ENCODE data around the gene GNG14. TPM values are rescaled to one million over a fixed set of nuclear protein-coding genes. Genes with fewer than 3 reads are reported as not detected.
"Not testable (repeated sequence)": the region's sequence is repeated elsewhere in the genome, so short reads cannot be mapped to it uniquely, and the experiment has no call there.

Gene GNG14
- not detected for total RNA-seq

DNA sequence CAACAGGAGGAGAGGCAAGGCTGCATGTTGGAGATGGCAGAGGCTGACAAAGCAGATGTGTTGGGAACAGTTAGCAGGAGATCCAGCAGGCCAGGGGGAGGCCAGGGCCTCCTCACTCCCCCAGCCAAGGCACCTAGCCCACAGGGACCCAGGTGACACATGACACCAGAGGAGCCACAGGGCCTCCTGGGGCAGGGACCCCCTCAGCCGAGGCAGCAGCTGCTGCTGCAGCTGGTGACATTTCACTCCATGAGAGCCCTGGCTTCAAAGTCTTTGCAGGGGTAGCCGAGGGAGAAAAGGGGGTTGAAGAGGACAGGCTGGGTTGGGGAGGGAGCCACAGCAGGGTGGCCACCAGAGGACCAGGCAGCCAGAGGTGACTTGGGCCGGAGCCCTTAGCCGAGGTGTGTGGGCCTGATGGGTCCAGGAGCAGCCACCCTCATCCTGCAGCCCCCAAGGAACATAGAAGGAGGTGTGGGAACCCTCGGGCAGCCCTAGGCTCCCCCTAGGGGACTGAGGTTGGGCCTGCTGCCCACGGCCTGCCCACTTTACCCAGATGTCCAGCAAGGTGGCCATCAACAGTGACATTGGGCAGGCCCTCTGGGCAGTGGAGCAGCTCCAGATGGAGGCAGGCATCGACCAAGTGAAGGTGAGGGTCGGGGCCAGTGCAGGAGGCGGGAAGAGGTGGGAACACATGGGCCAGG is at the start of gene GNG14:
GNG14 (plus strand) TSS at position 503 of the 701 bp plus-strand sequence; CDS start at position 554, 51 bp downstream.
- Mint-ChIP-seq H3K9me3 (no peaks in the 10 kb centered on the region), H3K27ac (no peak within 1 kb of the TSS), H3K4me1 (no peaks in the 10 kb centered on the region), H3K36me3 (ENCODE audit: low read depth) (no peaks in the 10 kb centered on the region), H3K4me3 (no peak within 1 kb of the TSS), H3K27me3 (no peaks in the 10 kb centered on the region)
- no peak for ATAC-seq (replicated peaks)

DNA sequence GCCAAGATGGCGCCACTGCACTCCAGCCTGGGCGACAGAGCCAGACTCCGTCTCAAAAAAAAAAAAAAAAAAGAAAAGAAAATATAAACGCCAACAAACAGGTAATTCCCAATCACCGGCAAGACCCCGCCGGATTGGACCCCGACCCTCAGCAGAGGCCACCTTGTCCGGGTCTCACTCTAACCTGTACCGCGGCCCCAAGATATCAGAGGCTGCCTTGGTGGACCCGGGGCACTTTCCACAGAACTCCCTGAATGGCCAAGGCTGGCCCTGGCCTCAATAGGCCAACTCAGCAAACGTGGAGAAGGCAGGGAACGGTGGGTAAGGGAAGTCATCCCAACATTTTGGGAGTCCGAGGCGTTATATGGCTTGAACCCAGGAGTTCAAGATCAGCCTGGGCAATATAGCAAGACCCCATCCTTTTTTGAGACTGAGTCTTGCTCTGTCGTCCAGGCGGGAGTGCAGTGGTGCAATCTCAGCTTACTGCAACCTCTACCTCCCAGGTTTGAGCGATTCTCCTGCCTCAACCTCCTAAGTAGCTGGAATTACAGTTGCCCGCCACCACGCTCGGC is 49.1 kb upstream of the GNG14 start:
- no peaks in the 10 kb centered on the region for H3K9me3 Mint-ChIP-seq
- no peaks in the 10 kb centered on the region for H3K27me3 Mint-ChIP-seq
- H3K4me3 Mint-ChIP-seq = no peak overlapping the region
- no peak overlapping the region for H3K27ac Mint-ChIP-seq
- no peak for ATAC-seq (replicated peaks)
- H3K36me3 Mint-ChIP-seq (ENCODE audit: low read depth) = peaks cover 12% of the 10 kb centered on the region
- H3K4me1 Mint-ChIP-seq = peaks cover 5% of the 10 kb centered on the region

DNA sequence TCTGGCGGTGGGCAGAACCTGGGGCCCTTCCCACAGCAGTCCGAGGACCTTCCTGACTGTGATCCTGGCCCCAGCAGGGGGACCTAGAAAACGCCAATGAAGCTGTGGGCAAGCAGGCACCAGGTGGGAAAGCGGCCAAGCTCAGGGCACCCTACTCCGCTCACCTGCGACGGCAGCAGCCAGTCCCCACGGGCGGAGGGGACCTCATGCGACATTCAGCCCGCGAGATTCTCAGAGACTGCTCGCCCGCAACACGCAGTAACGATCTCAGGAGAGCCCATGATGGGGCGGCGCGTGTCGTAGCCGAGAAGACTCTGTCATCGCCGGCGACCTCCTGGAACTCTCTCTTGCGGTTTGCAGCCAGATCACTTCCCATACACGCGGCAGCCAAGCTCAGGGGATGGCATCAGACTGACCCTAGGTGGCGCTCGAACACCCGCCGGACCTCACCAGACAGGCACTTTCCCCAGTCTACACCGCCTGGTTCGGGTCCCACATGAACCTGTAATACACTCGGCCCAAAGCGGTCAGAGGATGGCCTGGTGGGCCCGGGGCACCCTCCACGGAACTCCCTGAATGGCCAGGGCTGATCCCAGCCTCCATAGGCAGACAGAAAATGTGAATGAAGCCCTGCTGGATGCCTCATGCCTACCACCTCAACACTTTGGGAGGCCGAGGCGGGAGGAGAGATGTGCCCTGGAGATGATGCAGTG is 47.7 kb upstream of the GNG14 start:
- Mint-ChIP-seq H3K27me3 (no peaks in the 10 kb centered on the region), H3K27ac (peak overlapping the region; percentile 69), H3K4me1 (peaks cover 3% of the 10 kb centered on the region), H3K9me3 (no peaks in the 10 kb centered on the region), H3K36me3 (ENCODE audit: low read depth) (peaks cover 15% of the 10 kb centered on the region), H3K4me3 (peak overlapping the region; percentile 69)
- ATAC-seq (replicated peaks) = peak; percentile 96

DNA sequence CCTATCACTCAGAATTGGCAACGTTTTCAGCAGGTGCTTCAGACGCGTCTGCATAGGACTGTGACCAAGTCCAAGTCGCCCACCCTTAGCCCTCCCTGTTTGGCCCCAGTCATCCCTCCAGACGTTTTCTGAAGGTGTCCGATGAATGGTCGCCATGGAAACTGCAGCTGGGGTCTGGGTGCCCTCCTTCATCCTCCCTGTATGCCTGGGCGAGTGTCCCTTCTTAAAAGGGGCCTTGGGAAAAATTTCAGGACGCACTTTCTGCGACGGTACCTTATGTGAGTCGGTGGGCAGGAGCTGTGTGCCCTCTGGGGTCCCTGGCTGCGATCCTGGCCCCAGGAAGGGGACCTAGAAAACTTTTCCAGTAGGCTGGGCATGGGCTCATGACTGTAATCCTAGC is 46.3 kb upstream of the GNG14 start:
- Mint-ChIP-seq H3K27me3 (no peaks in the 10 kb centered on the region), H3K27ac (no peak overlapping the region), H3K4me1 (no peaks in the 10 kb centered on the region), H3K9me3 (no peaks in the 10 kb centered on the region), H3K4me3 (peak overlapping the region; percentile 20), H3K36me3 (ENCODE audit: low read depth) (peaks cover 20% of the 10 kb centered on the region)
- no peak for ATAC-seq (replicated peaks)

DNA sequence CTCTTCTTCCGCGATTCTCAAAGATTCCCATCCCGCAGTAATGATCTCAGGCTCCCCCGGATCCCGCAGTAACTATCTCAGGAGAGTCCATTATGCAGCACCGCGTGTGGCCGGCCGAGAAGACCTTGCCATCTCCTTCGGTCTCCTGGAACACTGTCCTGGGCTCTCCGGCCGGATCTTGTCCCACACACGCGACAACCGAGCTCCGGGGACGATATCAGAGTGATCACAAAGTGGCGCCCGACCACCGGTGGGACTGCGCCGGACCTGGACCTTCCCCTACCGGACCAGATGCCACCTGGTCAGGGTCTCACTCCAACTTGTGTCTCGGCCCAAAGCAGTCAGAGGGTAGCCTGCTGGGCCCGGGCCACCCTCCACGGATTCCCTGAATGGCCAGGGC is 45.3 kb upstream of the GNG14 start:
- Mint-ChIP-seq H3K27ac (no peak overlapping the region), H3K9me3 (no peaks in the 10 kb centered on the region), H3K36me3 (ENCODE audit: low read depth) (peaks cover 30% of the 10 kb centered on the region), H3K4me3 (no peak overlapping the region), H3K4me1 (no peaks in the 10 kb centered on the region), H3K27me3 (no peaks in the 10 kb centered on the region)
- ATAC-seq (replicated peaks) = no peak

DNA sequence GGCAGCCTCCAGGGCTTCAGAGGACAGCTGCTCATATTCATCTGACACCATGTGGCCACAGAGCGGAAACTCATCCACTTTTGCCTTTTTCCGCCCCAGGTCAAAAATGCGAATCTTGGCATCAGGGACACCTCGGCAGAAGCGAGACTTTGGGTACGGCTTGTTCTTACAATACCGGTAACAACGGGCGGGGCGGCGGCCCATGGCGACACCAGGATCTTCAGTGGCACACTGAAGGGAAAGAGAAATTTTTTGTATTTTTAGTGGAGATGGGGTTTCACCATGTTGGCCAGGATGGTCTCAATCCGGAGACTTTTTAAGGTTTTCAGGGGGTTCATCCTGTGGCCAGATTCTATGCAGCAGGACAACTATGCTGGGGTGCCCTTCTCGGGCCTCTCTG is 44.1 kb upstream of the GNG14 start:
- peaks cover 34% of the 10 kb centered on the region for H3K36me3 Mint-ChIP-seq (ENCODE audit: low read depth)

DNA sequence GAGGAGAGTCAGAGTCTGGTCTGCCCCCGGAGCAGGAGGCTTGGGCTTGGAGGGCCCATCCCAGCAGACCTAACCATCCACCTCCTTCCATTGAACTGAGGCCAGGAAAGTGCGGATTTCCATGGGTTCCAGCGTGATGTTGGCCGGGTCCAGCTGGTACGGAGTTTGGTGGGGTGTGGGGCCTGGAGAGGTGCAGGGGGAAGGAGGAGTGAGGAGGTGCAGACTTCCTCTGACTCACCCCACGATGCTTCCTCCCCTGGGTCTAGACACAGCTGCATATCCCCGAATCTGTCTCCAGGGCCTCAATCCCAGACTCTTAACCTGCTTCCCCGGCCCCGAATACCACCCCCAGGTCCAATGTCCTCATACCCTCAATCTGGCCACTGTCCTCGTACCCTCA is 41.2 kb upstream of the GNG14 start:
- H3K27me3 Mint-ChIP-seq = no peaks in the 10 kb centered on the region
- no peaks in the 10 kb centered on the region for H3K4me1 Mint-ChIP-seq
- no peak overlapping the region for H3K27ac Mint-ChIP-seq
- H3K36me3 Mint-ChIP-seq (ENCODE audit: low read depth) = peaks cover 56% of the 10 kb centered on the region
- no peaks in the 10 kb centered on the region for H3K9me3 Mint-ChIP-seq
- ATAC-seq (replicated peaks) = no peak
- H3K4me3 Mint-ChIP-seq = no peak overlapping the region

More for the DNA sequence above, 44.1 kb upstream of the GNG14 start:
- H3K4me1 Mint-ChIP-seq; H3K27me3 Mint-ChIP-seq; H3K4me3 Mint-ChIP-seq; H3K27ac Mint-ChIP-seq; H3K9me3 Mint-ChIP-seq; ATAC-seq (replicated peaks): not testable (repeated sequence)

DNA sequence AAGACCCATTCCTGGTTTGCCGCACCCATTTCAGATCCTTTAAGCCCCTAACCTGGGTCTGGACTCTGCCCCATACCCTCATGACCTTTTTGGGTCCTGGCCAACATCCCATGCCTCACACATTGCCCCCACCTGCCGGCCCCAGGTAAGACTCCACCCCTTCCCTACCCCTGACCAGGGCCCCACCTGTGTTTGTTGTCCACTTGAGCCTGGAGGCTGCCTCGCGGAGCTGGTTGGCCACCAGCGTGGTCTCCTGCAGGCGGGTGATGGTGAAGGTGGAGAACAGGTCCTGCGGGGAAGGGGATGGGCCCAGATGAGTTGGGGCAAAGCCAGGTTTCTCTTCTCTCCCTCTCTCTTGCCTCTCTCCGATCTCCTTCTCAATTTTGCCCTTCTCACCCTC is 40.8 kb upstream of the GNG14 start:
- ATAC-seq (replicated peaks) = no peak
- Mint-ChIP-seq H3K27me3 (no peaks in the 10 kb centered on the region), H3K4me3 (no peak overlapping the region), H3K4me1 (no peaks in the 10 kb centered on the region), H3K36me3 (ENCODE audit: low read depth) (peaks cover 61% of the 10 kb centered on the region), H3K27ac (no peak overlapping the region), H3K9me3 (no peaks in the 10 kb centered on the region)

DNA sequence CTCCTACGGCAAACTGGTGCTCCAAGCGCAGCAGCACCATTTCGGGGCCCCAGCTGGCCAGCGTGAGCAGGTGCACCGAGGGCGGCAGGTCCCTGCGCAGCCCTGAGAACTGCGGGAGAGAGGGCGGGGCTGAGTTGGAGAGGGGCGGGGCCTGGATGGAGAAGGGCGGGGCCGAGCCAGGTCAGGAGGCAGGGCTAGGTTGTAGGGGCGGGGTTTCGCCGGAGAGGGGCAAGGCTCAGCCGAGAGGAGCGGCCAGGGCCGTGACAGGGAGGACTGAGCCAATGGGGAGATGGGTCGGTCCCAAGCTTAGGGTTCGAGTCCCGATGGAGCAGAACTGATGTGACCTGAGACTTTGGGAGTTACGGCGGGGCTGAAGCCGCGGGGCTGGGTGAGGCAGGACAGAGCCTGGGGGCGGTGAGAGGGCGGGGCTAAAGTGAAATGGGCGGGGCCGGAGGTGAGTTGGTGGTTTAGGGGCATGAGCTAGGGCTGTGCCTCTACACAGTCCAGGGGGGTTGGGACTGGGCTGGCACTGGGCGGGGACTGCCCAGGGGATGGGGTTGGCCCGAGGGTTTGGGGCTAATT is 40.2 kb upstream of the GNG14 start:
- H3K36me3 Mint-ChIP-seq (ENCODE audit: low read depth) = peaks cover 66% of the 10 kb centered on the region
- ATAC-seq (replicated peaks) = peak; percentile 76

DNA sequence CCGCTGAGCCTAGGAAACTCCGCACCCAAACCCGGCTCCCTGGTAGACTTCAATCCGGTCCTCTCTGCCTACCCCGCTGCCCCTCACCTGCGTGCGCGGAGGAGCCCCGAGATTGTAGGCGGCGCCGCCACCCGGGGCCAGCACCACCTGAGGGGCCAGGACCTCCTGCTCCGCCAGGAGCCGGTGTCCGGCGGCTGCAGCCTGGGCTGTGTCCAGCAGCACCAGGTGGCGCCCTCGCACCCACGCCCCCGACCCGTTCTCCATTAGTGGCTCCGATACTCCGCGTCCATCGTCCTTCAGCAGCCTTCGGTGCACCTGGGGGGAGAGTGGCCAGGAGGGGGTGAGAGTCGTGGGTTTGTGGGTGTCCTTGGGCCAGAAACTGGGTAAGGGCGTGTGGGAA is 39.7 kb upstream of the GNG14 start:
- H3K4me3 Mint-ChIP-seq = no peak overlapping the region
- no peak for ATAC-seq (replicated peaks)
- H3K27ac Mint-ChIP-seq = no peak overlapping the region
- H3K9me3 Mint-ChIP-seq = no peaks in the 10 kb centered on the region
- no peaks in the 10 kb centered on the region for H3K4me1 Mint-ChIP-seq
- H3K27me3 Mint-ChIP-seq = no peaks in the 10 kb centered on the region
- H3K36me3 Mint-ChIP-seq (ENCODE audit: low read depth) = peaks cover 67% of the 10 kb centered on the region

More for the DNA sequence above, 40.2 kb upstream of the GNG14 start:
- no peaks in the 10 kb centered on the region for H3K9me3 Mint-ChIP-seq
- no peaks in the 10 kb centered on the region for H3K4me1 Mint-ChIP-seq
- H3K27ac Mint-ChIP-seq = no peak overlapping the region
- no peaks in the 10 kb centered on the region for H3K27me3 Mint-ChIP-seq
- H3K4me3 Mint-ChIP-seq = no peak overlapping the region

DNA sequence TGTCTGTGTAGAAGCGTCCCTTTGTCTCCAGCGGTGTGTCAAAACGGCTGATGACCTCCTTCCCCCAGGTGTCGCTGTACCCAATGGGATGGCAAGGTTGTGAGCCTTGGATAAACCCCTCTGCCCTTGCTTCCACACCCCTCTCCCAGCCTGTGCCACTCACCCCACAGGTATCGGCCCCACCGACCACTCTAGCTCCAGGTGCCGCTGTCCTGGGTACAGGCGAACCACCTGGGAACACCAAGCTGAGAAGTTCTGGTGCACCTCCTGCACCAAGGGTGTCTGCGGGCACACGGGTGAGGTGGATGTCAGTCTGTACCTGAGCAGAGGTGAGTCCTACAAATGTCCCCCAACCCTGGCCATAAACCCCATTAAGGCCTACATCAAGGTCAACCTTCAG is 37.9 kb upstream of the GNG14 start:
- H3K9me3 Mint-ChIP-seq = no peaks in the 10 kb centered on the region
- H3K27me3 Mint-ChIP-seq = no peaks in the 10 kb centered on the region
- H3K4me3 Mint-ChIP-seq = no peak overlapping the region
- H3K27ac Mint-ChIP-seq = no peak overlapping the region
- H3K36me3 Mint-ChIP-seq (ENCODE audit: low read depth) = peaks cover 67% of the 10 kb centered on the region
- H3K4me1 Mint-ChIP-seq = no peaks in the 10 kb centered on the region
- no peak for ATAC-seq (replicated peaks)

DNA sequence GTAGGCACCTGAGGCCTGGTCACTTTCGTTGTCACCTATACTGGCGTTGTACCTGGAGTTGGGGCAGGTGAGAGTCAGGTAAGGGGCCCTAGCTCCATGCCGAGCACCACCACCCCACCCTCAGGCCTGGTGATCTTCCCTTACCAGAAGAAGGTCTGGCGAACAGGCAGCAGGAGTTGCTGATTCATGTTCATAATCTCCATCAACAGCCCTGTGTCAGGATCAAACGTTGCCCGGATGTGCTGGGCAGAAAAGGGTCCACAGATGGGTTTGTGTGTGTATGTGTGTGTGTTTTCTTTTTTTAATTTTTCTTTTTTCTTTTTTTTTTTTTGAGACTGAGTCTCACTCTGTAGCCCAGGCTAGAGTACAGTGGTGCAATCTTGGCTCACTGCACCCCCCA is 35.6 kb upstream of the GNG14 start:
- no peaks in the 10 kb centered on the region for H3K9me3 Mint-ChIP-seq
- no peak overlapping the region for H3K27ac Mint-ChIP-seq
- H3K27me3 Mint-ChIP-seq = no peaks in the 10 kb centered on the region
- ATAC-seq (replicated peaks) = no peak
- peaks cover 5% of the 10 kb centered on the region for H3K4me1 Mint-ChIP-seq
- no peak overlapping the region for H3K4me3 Mint-ChIP-seq
- H3K36me3 Mint-ChIP-seq (ENCODE audit: low read depth) = peaks cover 77% of the 10 kb centered on the region

DNA sequence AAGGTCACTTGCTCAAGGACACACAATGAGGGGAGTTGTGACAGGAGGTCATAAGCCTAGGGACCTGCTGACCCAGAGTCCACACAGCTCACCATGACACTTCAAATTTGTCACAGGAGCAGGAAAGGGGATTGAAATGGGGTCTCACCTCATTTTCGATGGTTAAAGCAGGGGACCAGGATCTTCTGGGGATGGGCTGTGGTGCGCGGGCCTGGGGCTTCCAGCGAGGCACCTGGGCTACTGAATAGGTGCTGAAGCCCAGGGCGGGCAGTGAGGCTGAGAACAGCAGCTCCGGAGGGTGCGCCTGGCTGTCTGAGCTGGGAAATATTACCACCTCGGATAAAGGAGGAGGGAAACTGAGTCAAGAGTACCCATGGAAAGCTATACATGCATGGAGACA is 32.3 kb upstream of the GNG14 start:
- H3K4me3 Mint-ChIP-seq = no peak overlapping the region
- H3K9me3 Mint-ChIP-seq = no peaks in the 10 kb centered on the region
- H3K27me3 Mint-ChIP-seq = no peaks in the 10 kb centered on the region
- peak overlapping the region; percentile 49 for H3K27ac Mint-ChIP-seq
- H3K36me3 Mint-ChIP-seq (ENCODE audit: low read depth) = peaks cover 91% of the 10 kb centered on the region
- peaks cover 5% of the 10 kb centered on the region for H3K4me1 Mint-ChIP-seq
- ATAC-seq (replicated peaks) = no peak

DNA sequence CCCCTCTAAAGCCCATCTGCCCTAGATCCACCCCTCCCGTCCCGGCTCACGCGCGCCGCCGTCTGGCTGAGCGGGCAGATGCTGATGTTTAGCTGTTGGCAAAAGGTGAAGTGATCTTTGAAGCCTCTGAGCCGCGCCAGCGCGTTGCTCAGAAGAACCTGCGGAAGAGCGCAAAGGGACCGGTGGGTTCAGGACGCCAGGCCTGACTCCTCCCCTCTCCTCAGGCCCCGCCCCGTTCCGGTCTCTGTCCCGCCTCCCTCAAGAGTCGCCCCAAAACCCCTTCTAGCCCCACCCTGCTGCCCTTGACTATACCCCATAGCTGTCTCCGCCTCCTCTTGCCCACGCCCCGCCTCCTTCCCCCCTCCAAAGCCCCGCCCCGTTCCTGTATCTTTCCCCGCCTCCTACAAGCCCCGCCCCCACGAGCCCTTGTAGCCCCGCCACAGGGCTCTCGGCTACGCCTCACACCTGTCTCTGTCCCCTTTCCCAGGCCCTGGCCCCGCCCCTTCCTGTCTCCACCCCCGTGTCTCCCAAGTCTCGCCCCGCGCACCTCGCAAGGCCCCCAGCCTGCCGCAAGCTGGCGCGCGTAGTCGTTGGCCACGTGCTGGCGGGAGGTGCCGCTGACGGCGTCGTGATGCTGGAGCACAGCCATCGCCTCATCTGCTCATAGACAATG is 30.8 kb upstream of the GNG14 start:
- H3K9me3 Mint-ChIP-seq = no peaks in the 10 kb centered on the region

More for the DNA sequence above, 30.8 kb upstream of the GNG14 start:
- no peaks in the 10 kb centered on the region for H3K27me3 Mint-ChIP-seq
- H3K27ac Mint-ChIP-seq = no peak overlapping the region
- peaks cover 92% of the 10 kb centered on the region for H3K36me3 Mint-ChIP-seq (ENCODE audit: low read depth)
- no peak overlapping the region for H3K4me3 Mint-ChIP-seq
- ATAC-seq (replicated peaks) = peak; percentile 53
- peaks cover 5% of the 10 kb centered on the region for H3K4me1 Mint-ChIP-seq
